ENCODE data around the gene ASTN2. TPM values are rescaled to one million over a fixed set of nuclear protein-coding genes. Genes with fewer than 3 reads are reported as not detected.

ASTN2 gene
- total RNA-seq, 2 experiments from 2014 or later, result 5.2 to 6.0 TPM

DNA sequence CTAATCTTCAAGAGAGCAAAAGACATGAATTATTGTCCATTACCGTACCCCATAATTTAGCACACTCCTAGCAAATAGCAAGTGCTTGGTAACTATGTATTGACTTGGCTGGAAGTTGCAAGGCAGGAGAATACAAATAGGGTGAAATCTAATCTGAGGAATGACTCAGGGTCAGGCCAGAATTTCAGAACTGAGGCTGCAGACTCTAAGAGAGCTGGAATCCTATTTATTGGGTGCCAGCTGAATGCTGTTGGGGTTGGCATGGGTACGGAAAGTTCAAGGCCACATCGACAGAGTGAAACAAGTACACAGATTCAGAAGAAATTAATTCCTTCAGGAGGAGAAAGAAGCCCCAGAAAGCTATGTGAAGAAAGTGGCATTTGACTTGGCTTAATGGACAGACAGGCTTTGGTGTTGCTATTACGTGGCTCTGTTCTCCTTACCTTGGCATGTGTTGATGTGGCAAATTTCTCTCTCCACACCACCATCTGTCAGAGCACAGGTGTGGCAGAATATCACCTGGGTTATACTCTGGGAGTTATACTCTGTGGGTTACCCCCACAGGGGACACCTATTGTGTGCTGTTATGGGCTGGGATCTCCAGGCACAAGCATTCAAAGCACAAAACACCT lies 20.9 kb upstream of the ASTN2 start:
- Mint-ChIP-seq H3K27ac (no peak overlapping the region), H3K27me3 (no peaks in the 10 kb centered on the region), H3K4me1 (no peaks in the 10 kb centered on the region), H3K36me3 (no peaks in the 10 kb centered on the region), H3K9me3 (no peaks in the 10 kb centered on the region), H3K4me3 (no peak overlapping the region)
- DNase-seq, result no peak
- no peak for ATAC-seq (ENCODE audit: low read depth)
- POLR2A ChIA-PET, result no interaction called here

DNA sequence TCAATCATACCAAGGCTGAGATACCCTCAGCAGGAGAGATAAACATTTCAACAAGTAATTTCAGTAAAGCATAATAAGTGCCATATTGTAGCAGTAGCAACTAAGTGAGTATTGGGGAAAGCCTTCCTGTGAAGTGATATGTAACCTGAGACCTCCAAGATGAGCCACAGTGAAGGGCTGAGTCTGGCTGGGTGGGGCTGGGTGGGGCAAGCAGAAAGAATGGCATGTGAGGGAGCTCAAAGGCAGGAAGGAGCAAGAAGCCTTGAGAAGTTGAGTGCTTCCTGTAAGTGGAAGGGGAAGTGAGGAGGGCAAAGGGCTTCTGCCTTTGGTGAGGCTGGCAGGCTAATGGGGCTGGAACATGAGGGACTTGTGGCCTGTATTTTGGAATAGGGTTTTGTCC lies 19.7 kb upstream of the ASTN2 start:
- Mint-ChIP-seq H3K4me1 (no peaks in the 10 kb centered on the region), H3K36me3 (no peaks in the 10 kb centered on the region), H3K9me3 (no peaks in the 10 kb centered on the region), H3K27ac (no peak overlapping the region), H3K27me3 (no peaks in the 10 kb centered on the region), H3K4me3 (no peak overlapping the region)
- ATAC-seq (ENCODE audit: low read depth) (no peak), DNase-seq (no peak)
- POLR2A ChIA-PET, result no interaction called here

DNA sequence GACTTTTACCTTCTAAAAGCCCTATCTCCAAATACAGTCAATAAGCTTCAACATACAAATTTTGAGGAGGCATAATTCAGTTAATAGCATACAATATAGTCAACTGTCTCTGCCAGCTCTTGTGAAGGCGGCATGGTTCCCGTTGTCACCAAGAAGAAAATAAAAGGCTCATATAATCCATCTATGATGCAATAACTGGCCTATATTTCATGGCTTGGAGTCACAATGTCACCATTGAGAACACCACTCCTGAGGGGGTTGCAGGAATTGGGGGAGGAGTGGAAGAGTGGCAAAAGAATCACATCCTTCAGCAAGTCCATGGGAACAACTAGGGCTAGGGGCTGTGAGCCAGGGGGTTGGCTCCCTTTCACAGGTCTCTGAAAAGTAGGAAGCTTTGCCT lies 16.0 kb upstream of the ASTN2 start:
- Mint-ChIP-seq H3K27ac (no peak overlapping the region), H3K4me1 (no peaks in the 10 kb centered on the region), H3K4me3 (no peak overlapping the region), H3K9me3 (no peaks in the 10 kb centered on the region), H3K36me3 (no peaks in the 10 kb centered on the region), H3K27me3 (no peaks in the 10 kb centered on the region)
- POLR2A ChIA-PET, result no interaction called here
- DNase-seq, result no peak
- no peak for ATAC-seq (ENCODE audit: low read depth)

DNA sequence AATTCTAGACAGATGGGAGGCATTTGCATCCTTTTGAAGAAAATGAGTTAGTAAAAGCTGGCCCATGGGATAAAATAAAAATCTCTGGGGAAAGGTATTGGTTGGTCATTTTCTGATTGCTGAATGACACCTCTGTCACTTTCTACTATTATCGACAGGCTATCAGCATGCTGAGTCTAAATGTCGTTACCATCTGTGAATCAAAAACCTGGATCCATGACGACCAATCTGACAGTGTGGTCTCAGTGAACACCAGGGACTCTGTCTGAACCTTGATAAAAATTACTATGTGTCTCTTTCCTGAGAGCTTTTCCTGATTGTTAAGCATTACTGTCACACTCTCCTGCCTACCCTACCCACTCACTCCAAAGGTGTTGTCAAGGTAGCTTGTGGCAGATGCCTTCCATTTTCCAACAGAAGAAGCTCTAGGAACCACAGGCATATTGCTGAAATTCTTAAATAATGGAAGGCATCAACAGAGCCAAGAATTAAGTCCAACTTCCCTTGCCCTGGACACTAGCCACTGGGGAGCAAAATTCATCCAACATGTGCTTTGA lies 12.6 kb upstream of the ASTN2 start:
- no peak overlapping the region for H3K27ac Mint-ChIP-seq
- ATAC-seq (ENCODE audit: low read depth), result no peak
- H3K4me3 Mint-ChIP-seq, result no peak overlapping the region
- no peaks in the 10 kb centered on the region for H3K36me3 Mint-ChIP-seq
- no peaks in the 10 kb centered on the region for H3K4me1 Mint-ChIP-seq
- DNase-seq, result no peak
- POLR2A ChIA-PET, result no interaction called here
- H3K27me3 Mint-ChIP-seq, result no peaks in the 10 kb centered on the region
- no peaks in the 10 kb centered on the region for H3K9me3 Mint-ChIP-seq

- ATAC-seq (ENCODE audit: low read depth) (no peak), DNase-seq (no peak)
- no peaks in the 10 kb centered on the region for H3K36me3 Mint-ChIP-seq
- no peak overlapping the region for H3K27ac Mint-ChIP-seq
- H3K27me3 Mint-ChIP-seq, result no peaks in the 10 kb centered on the region
- H3K4me3 Mint-ChIP-seq, result no peak overlapping the region
- no peaks in the 10 kb centered on the region for H3K4me1 Mint-ChIP-seq
- H3K9me3 Mint-ChIP-seq, result no peaks in the 10 kb centered on the region
- POLR2A ChIA-PET, result no interaction called here
Observed at GRCh38 chr9:117425566-117425965, 10.7 kb upstream of the ASTN2 start.

- no peaks in the 10 kb centered on the region for H3K27me3 Mint-ChIP-seq
- no peak for ATAC-seq (ENCODE audit: low read depth)
- no peak overlapping the region for H3K27ac Mint-ChIP-seq
- POLR2A ChIA-PET, result no interaction called here
- DNase-seq, result no peak
- H3K36me3 Mint-ChIP-seq, result no peaks in the 10 kb centered on the region
- no peak overlapping the region for H3K4me3 Mint-ChIP-seq
- H3K9me3 Mint-ChIP-seq, result no peaks in the 10 kb centered on the region
- no peaks in the 10 kb centered on the region for H3K4me1 Mint-ChIP-seq
Observed at GRCh38 chr9:117424291-117424690, 9.4 kb upstream of the ASTN2 start.

DNA sequence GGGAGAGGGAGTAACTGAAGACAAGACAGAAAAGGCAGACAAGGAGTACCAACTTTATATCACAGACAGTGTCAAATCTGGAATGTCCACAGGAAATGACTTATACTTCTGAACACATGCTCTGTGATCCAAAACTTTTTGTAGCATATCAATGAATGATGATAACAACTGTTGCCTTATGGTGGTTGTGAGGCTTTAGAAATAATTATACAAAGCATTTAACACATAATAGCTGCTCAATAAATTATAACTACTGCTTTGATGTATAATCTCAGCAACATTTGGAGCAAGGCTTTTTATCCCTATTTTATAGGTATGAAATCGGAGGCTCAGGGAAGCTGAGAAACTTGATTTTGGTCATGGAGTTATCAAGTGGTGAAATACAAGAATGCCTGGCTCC lies 3.3 kb upstream of the ASTN2 start:
- Mint-ChIP-seq H3K9me3 (no peaks in the 10 kb centered on the region), H3K4me3 (no peak overlapping the region), H3K27ac (no peak overlapping the region), H3K4me1 (no peaks in the 10 kb centered on the region), H3K36me3 (no peaks in the 10 kb centered on the region), H3K27me3 (peaks cover 12% of the 10 kb centered on the region)
- no peak for ATAC-seq (ENCODE audit: low read depth)
- DNase-seq, result no peak
- POLR2A ChIA-PET, result no interaction called here

DNA sequence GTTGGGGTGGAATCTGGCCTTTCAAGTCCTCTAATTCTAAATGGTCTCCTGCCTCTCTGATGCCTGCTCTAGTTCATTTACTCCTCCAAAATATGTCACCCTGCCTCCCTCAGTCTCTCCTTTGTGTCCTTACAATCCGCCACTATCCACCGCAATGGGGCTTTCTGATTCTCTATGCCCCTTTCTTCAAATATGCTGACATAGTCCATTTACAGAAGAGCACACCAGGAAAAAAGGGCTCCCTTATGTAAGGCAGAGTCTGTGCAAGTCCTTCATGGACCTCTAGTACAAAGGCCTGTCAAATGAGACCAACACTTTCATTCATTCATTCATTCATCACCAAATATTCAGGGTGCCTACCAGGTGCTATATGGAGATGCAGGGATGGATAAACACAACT lies 2.0 kb upstream of the ASTN2 start:
- ATAC-seq (ENCODE audit: low read depth), result no peak

DNA sequence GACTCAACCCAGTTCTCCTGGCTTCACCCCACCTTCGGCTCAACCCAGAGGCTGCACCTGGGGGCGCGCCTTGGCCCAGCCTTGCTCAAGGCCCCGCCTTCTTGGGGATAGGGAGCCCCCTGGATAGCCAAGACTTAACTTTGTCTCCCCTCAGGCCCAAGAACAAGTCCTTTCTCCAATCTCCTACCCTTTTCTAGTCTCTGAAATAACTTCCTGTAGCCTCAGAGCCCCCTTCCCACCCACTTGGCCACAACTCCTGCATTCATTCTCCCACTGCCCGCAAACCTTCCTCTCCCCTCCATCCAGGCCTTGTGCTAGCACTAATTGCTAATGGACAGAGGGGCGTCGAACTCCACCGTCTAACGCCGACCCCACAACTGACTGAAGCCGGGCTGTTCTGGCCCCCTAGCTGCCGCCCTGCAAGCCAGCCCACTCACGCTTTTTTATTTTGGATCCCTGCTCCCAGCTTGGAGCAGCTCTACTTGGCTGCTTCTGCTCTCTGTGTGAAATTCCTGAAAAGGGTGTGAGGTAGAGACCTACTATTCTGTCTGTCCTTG lies 579 bp upstream of the ASTN2 start:
- POLR2A ChIA-PET, result no interaction called here
- no peak for DNase-seq
- no peaks in the 10 kb centered on the region for H3K9me3 Mint-ChIP-seq
- H3K27ac Mint-ChIP-seq, result no peak overlapping the region
- ATAC-seq (ENCODE audit: low read depth), result no peak
- peaks cover 24% of the 10 kb centered on the region for H3K27me3 Mint-ChIP-seq
- no peaks in the 10 kb centered on the region for H3K36me3 Mint-ChIP-seq
- H3K4me1 Mint-ChIP-seq, result no peaks in the 10 kb centered on the region
- no peak overlapping the region for H3K4me3 Mint-ChIP-seq

More for the DNA sequence above, 2.0 kb upstream of the ASTN2 start:
- POLR2A ChIA-PET, result no interaction called here
- Mint-ChIP-seq H3K9me3 (no peaks in the 10 kb centered on the region), H3K4me3 (no peak overlapping the region), H3K36me3 (no peaks in the 10 kb centered on the region), H3K27ac (no peak overlapping the region), H3K4me1 (no peaks in the 10 kb centered on the region), H3K27me3 (peaks cover 21% of the 10 kb centered on the region)
- no peak for DNase-seq

DNA sequence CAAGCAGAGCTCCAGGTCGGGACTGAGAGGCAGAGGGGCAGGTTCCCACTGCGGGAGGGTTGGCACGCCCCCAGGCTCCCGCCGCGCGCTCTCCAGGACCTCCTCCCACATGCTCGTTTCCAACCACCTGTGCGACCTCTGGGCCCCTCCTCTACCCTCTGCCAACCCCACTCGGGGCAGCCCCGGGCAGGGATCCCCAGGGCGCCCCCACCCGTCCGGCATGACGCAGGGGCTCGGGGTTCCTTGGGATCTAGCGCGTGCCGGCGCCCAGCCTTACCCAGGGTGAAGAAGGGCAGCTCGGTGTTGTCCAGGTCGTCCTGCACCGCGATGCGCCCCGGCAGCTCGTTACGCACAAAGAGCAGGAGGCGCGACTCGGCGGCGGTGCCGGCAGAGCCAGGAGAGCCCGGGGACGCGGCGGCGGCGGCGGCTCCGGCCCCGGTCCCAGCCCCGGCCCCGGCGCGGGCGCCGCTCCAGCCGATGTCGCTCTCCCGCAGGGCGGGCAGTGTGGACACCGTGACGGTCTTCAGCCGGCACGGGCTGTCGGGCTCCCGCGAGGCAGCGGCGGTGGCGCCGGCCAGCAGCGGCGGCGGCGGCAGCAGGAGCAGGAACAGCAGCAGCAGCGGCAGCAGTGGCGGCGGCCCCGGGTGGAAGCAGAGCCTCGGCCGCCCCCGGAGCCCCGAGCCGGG lies 494 bp downstream of the ASTN2 start:
- ATAC-seq (ENCODE audit: low read depth), result peak; percentile 30
- POLR2A ChIA-PET, result no interaction called here
- no peaks in the 10 kb centered on the region for H3K4me1 Mint-ChIP-seq
- peak; percentile 38 for DNase-seq
- H3K27me3 Mint-ChIP-seq, result peaks cover 24% of the 10 kb centered on the region
- H3K4me3 Mint-ChIP-seq, result no peak overlapping the region
- no peak overlapping the region for H3K27ac Mint-ChIP-seq
- no peaks in the 10 kb centered on the region for H3K36me3 Mint-ChIP-seq
- no peaks in the 10 kb centered on the region for H3K9me3 Mint-ChIP-seq

DNA sequence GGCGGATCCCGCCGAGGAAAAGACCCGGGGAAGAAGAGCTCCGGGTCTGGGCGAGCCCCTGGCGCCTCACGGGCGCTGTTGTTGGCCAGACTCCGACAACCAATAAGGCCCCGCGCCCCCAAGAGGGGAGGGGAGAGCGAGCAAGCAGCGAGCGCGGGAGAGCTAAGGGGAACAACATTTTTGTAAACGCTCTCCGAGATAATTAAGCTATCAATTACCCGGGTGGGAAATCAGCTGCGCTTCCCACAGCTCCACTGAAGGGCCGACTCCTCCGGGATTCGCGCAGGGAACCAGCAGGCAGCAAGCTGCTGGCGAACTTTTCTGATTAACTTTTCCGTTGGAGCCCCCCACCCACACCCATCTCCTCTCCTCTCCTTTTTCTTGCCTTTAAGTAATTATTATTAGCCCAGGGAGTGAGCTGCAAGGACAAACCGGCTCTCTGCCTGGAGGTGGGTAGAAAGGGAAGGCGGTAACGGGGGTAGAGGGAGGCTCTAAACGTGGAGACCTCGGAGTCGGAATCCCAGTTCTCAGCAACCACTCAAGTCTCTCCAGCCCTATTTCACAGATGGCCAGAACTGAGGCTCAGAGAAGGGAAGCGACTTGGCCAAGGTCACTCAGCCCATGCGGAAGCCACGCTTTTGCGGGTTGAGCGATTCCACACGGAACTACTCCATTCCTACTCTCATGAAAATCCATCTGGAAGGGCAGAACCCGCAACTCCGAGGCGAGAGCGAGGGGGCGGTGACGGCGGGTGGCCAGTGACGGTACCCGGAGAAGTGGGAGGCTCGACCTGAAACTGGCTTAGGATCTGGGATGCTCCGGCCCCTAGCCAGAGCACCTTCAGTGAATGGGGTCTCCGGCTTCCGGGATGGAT lies 1.3 kb downstream of the ASTN2 start:
- POLR2A ChIA-PET, result no interaction called here

DNA sequence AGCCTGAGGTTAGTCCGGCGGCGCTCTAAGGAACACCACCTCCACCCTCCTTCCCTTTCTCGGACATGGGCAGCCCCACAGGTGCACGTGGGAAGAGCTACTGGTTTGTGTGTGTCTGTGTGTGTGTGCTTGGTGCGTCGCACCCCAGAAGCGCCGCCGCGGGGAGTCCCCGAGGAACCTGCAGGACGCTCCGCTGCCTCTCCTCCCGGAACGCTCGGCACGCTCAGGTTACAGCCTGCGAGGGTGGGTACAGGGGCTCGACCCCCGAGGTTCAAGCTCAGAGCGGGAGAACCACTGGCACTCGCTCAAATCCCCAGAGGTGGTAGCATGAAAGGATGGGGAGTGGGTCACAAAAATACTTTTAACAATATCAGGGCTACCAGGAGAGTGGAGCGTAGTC lies 2.0 kb downstream of the ASTN2 start:
- POLR2A ChIA-PET, result no interaction called here
- Mint-ChIP-seq H3K4me1 (no peaks in the 10 kb centered on the region), H3K27ac (no peak overlapping the region), H3K36me3 (no peaks in the 10 kb centered on the region), H3K9me3 (no peaks in the 10 kb centered on the region), H3K4me3 (no peak overlapping the region), H3K27me3 (peaks cover 24% of the 10 kb centered on the region)
- DNase-seq (no peak), ATAC-seq (ENCODE audit: low read depth) (no peak)

More for the DNA sequence above, 1.3 kb downstream of the ASTN2 start:
- no peak for ATAC-seq (ENCODE audit: low read depth)
- H3K4me1 Mint-ChIP-seq, result no peaks in the 10 kb centered on the region
- no peaks in the 10 kb centered on the region for H3K9me3 Mint-ChIP-seq
- no peak overlapping the region for H3K27ac Mint-ChIP-seq
- peaks cover 24% of the 10 kb centered on the region for H3K27me3 Mint-ChIP-seq
- no peak overlapping the region for H3K4me3 Mint-ChIP-seq
- DNase-seq, result no peak
- H3K36me3 Mint-ChIP-seq, result no peaks in the 10 kb centered on the region

DNA sequence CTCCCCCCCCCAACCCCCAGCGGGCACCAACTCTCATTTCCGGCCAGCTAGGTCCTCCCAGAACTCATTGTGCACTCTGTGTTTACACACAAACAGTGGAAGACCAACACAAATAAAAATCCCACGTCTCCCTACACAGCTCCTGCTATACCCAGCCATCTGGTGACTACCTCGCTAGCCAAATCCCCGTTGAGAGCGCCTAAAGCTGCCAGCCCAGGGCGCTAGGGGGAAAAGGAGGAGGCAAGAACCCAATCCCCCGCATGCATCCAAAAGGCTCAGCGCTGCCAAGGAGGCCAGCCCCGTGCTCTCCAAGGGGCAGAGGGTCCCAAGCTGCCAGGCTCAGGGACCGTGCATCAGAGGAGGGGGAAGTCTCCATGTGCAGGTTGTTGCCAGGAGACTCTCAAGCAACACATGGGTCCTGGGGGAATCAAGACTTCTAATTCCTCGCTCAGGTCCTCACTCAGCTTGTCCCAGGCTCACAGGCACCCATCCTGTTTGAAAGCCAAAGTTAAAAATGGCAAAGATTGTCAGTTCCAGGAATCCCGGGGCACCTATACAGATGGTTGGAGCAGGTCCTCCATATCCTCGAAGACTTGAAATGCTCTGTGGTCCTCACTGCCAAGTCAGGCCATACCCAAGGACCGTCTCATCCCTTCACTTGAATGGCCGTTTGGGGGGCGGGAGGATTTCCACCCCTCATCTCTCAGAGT lies 2.7 kb downstream of the ASTN2 start:
- DNase-seq (no peak), ATAC-seq (ENCODE audit: low read depth) (no peak)
- Mint-ChIP-seq H3K27ac (no peak overlapping the region), H3K4me3 (no peak overlapping the region), H3K36me3 (no peaks in the 10 kb centered on the region), H3K9me3 (no peaks in the 10 kb centered on the region), H3K27me3 (peaks cover 24% of the 10 kb centered on the region), H3K4me1 (no peaks in the 10 kb centered on the region)
- POLR2A ChIA-PET, result no interaction called here

Measured in activated naive CD8-positive, alpha-beta T cell treated with anti-CD3 and anti-CD28 coated beads, Interleukin-2, amount 10 ng/mL, durations not matched to agents 7 days and 5 days (primary cell).